Measurements from ENCODE around the gene FMNL2.
A peak's percentile ranks its signal among the peaks of the same experiment; 100 is the strongest.
"Not testable (repeated sequence)": the region's sequence is repeated elsewhere in the genome, so short reads cannot be mapped to it uniquely, and the experiment has no call there.

Gene FMNL2

GRCh38 chr2:152462120-152462519 lies 127.1 kb downstream of the FMNL2 start:
- H3K36me3 Mint-ChIP-seq (ENCODE audit: low read depth): no peaks in the 10 kb centered on the region
- H3K4me1 Mint-ChIP-seq (ENCODE audit: low read depth): no peaks in the 10 kb centered on the region
- no peaks in the 10 kb centered on the region for H3K27me3 Mint-ChIP-seq (ENCODE audit: low read depth)
- no peak overlapping the region for H3K27ac Mint-ChIP-seq
- H3K9me3 Mint-ChIP-seq: no peaks in the 10 kb centered on the region
- no peak overlapping the region for H3K4me3 Mint-ChIP-seq

- no peaks in the 10 kb centered on the region for H3K36me3 Mint-ChIP-seq (ENCODE audit: low read depth)
- no peaks in the 10 kb centered on the region for H3K27me3 Mint-ChIP-seq (ENCODE audit: low read depth)
- H3K4me3 Mint-ChIP-seq: no peak overlapping the region
- H3K27ac Mint-ChIP-seq: no peak overlapping the region
- no peaks in the 10 kb centered on the region for H3K9me3 Mint-ChIP-seq
- H3K4me1 Mint-ChIP-seq (ENCODE audit: low read depth): no peaks in the 10 kb centered on the region
Observed at GRCh38 chr2:152462779-152463178, 127.8 kb downstream of the FMNL2 start.

GRCh38 chr2:152464851-152465470 lies 130.0 kb downstream of the FMNL2 start:
- Mint-ChIP-seq H3K27me3 (ENCODE audit: low read depth) (no peaks in the 10 kb centered on the region), H3K36me3 (ENCODE audit: low read depth) (no peaks in the 10 kb centered on the region), H3K4me3 (no peak overlapping the region), H3K9me3 (no peaks in the 10 kb centered on the region), H3K27ac (no peak overlapping the region), H3K4me1 (ENCODE audit: low read depth) (peaks cover 10% of the 10 kb centered on the region)

GRCh38 chr2:152465541-152465940 lies 130.6 kb downstream of the FMNL2 start:
- Mint-ChIP-seq H3K27ac (no peak overlapping the region), H3K4me1 (ENCODE audit: low read depth) (peaks cover 10% of the 10 kb centered on the region), H3K27me3 (ENCODE audit: low read depth) (no peaks in the 10 kb centered on the region), H3K4me3 (no peak overlapping the region), H3K9me3 (no peaks in the 10 kb centered on the region), H3K36me3 (ENCODE audit: low read depth) (no peaks in the 10 kb centered on the region)

- H3K27me3 Mint-ChIP-seq (ENCODE audit: low read depth): no peaks in the 10 kb centered on the region
- no peaks in the 10 kb centered on the region for H3K9me3 Mint-ChIP-seq
- peaks cover 10% of the 10 kb centered on the region for H3K4me1 Mint-ChIP-seq (ENCODE audit: low read depth)
- no peak overlapping the region for H3K27ac Mint-ChIP-seq
- no peaks in the 10 kb centered on the region for H3K36me3 Mint-ChIP-seq (ENCODE audit: low read depth)
- no peak overlapping the region for H3K4me3 Mint-ChIP-seq
Observed at GRCh38 chr2:152466041-152466440, 131.1 kb downstream of the FMNL2 start.

GRCh38 chr2:152466980-152467676 lies 132.2 kb downstream of the FMNL2 start:
- Mint-ChIP-seq H3K4me3 (no peak overlapping the region), H3K36me3 (ENCODE audit: low read depth) (no peaks in the 10 kb centered on the region), H3K4me1 (ENCODE audit: low read depth) (peaks cover 10% of the 10 kb centered on the region), H3K27ac (no peak overlapping the region), H3K27me3 (ENCODE audit: low read depth) (no peaks in the 10 kb centered on the region), H3K9me3 (no peaks in the 10 kb centered on the region)

- Mint-ChIP-seq H3K4me3 (no peak overlapping the region), H3K4me1 (ENCODE audit: low read depth) (peaks cover 10% of the 10 kb centered on the region), H3K27ac (no peak overlapping the region), H3K9me3 (no peaks in the 10 kb centered on the region), H3K27me3 (ENCODE audit: low read depth) (no peaks in the 10 kb centered on the region), H3K36me3 (ENCODE audit: low read depth) (no peaks in the 10 kb centered on the region)
Observed at GRCh38 chr2:152467677-152468410, 132.9 kb downstream of the FMNL2 start.

GRCh38 chr2:152468899-152469692 lies 134.1 kb downstream of the FMNL2 start:
- peak overlapping the region; percentile 33 for H3K27ac Mint-ChIP-seq

GRCh38 chr2:152470861-152471854 lies 136.2 kb downstream of the FMNL2 start:
- Mint-ChIP-seq H3K4me3 (no peak overlapping the region), H3K36me3 (ENCODE audit: low read depth) (no peaks in the 10 kb centered on the region), H3K27ac (no peak overlapping the region), H3K27me3 (ENCODE audit: low read depth) (no peaks in the 10 kb centered on the region), H3K4me1 (ENCODE audit: low read depth) (peaks cover 10% of the 10 kb centered on the region), H3K9me3 (no peaks in the 10 kb centered on the region)

More at GRCh38 chr2:152468899-152469692, 134.1 kb downstream of the FMNL2 start:
- Mint-ChIP-seq H3K4me3 (peak overlapping the region; percentile 45), H3K27me3 (ENCODE audit: low read depth) (no peaks in the 10 kb centered on the region), H3K4me1 (ENCODE audit: low read depth) (peaks cover 10% of the 10 kb centered on the region), H3K36me3 (ENCODE audit: low read depth) (no peaks in the 10 kb centered on the region), H3K9me3 (no peaks in the 10 kb centered on the region)

- Mint-ChIP-seq H3K9me3 (no peaks in the 10 kb centered on the region), H3K27ac (no peak overlapping the region), H3K4me1 (ENCODE audit: low read depth) (peaks cover 10% of the 10 kb centered on the region), H3K36me3 (ENCODE audit: low read depth) (no peaks in the 10 kb centered on the region), H3K27me3 (ENCODE audit: low read depth) (no peaks in the 10 kb centered on the region), H3K4me3 (no peak overlapping the region)
Observed at GRCh38 chr2:152472481-152472887, 137.5 kb downstream of the FMNL2 start.

- Mint-ChIP-seq H3K36me3 (ENCODE audit: low read depth) (no peaks in the 10 kb centered on the region), H3K27ac (no peak overlapping the region), H3K4me3 (no peak overlapping the region), H3K9me3 (no peaks in the 10 kb centered on the region), H3K27me3 (ENCODE audit: low read depth) (no peaks in the 10 kb centered on the region), H3K4me1 (ENCODE audit: low read depth) (peaks cover 10% of the 10 kb centered on the region)
Observed at GRCh38 chr2:152473151-152473857, 138.3 kb downstream of the FMNL2 start.

- not testable (repeated sequence) for H3K27ac Mint-ChIP-seq
Observed at GRCh38 chr2:152474523-152474922, 139.5 kb downstream of the FMNL2 start.

GRCh38 chr2:152475982-152476381 lies 141.0 kb downstream of the FMNL2 start:
- Mint-ChIP-seq H3K4me1 (ENCODE audit: low read depth) (no peaks in the 10 kb centered on the region), H3K27me3 (ENCODE audit: low read depth) (no peaks in the 10 kb centered on the region), H3K36me3 (ENCODE audit: low read depth) (no peaks in the 10 kb centered on the region), H3K9me3 (no peaks in the 10 kb centered on the region), H3K27ac (no peak overlapping the region), H3K4me3 (no peak overlapping the region)

More at GRCh38 chr2:152474523-152474922, 139.5 kb downstream of the FMNL2 start:
- not testable (repeated sequence) for H3K27me3 Mint-ChIP-seq (ENCODE audit: low read depth); H3K9me3 Mint-ChIP-seq; H3K36me3 Mint-ChIP-seq (ENCODE audit: low read depth); H3K4me1 Mint-ChIP-seq (ENCODE audit: low read depth); H3K4me3 Mint-ChIP-seq
